ENCODE measurements around the gene GDPD5.

GDPD5 gene

DNA sequence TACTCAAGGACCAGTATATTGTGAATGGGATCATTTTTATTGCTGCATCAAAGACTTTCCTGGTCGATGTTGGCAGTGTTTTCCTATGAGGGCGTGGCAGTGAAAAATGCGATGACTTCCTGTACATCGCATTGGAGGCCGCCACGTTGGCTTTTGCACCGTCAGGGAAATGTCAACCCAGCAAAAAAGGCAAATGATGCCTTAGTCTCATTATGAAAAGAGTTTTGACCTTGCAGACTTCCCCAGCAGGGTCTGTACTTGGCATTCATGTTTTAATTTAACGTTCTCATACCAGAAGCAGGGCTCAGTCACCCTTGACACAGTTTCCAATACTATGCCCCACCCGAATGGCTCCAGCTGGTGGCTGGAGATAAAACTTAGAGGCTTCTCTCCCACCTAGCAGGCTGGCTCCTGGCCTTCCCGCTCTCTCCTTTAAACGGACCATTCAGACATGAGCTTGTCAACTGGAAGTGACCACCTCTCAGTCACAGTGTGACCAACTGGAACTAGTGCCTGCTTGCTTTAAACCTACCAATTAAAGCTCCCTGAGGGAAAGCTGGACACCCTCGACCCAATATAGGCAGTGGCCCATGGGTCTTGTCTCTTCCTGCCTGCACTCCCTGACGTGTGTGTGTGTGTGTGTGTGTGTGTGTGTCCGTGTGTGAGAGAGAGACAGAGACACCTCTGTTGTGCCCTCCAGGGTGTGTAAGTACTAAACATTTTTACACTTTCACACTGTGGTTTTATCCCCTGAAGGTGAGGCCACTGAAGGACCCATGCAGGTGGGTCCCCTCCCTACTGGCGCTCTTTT lies 8.7 kb upstream of the GDPD5 start:
- no peak for DNase-seq

DNA sequence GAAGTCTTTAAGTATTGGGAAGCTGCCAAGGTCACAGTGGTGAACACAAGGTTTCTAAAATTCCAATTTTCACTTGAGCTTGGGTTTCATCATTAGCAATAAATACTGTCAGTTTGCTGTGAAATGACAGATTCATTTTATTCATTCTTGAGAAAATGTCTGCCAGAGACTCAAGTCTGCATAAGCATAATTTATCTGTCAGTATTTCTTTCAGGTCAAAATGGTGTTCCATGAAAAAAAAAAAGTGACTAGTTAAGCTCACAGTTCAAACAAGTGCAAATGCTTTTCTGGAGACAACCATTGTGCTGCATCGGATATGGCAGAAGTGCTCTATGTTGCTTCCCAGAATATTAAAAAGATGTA lies 8.1 kb upstream of the GDPD5 start:
- no peak for DNase-seq

DNA sequence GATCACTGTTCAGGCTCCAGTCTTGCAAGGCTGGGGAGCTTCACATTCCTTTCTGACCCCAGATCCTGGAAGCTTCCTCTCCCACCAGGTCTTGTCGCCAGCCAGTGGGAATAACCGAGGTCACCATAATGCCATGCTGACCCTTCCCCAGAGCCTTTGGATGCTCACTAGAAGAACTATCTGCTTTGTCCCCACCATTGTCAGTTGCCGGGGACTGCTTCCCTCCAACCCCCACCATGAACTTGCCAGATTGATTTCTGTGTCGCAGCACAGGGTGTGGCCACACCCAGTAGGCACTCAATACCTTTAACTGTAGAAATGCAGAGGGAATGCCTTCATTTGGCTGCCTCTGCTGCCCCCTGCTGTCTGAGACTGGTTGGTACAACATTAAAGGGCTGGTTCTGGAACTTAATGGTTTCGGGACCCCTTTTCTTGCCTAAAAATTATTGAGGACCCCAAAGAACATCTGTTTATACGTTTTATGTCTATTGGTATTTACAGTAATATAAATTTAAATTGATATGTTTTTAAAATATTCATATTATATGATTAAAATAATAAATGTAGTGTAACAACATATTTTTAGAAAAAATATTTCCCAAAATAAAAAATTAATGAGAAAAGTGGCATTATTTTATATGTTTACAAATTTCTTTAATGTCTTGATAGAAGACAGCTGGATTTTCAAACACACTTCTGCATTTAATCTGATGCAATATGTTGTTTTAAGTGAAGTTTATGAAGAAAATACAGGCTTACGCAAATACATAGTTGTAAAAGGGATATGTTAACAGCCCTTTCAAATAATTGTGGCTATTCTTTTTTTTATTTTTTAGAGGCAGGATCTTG lies 6.7 kb upstream of the GDPD5 start:
- DNase-seq = no peak

DNA sequence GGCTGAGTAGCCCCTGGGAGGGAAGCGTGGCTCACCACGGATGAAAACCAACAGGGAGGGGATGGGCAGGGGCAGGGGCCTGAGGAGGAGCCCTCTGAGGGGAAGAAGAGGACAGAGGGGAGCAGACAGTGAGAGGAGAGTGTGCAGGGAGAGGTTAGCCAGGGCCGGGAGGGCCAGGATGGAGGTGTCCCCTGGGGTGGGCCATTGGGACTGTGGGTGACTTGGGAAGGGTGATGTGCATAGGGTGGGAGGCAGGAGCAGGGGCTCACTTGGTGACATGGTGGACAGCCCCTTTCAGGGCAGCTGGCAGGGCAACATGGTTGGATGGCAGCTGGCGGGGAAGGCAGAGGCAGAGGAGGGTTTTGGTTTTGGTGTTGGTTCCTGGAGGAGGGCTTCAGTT lies 5.6 kb upstream of the GDPD5 start:
- no peak for DNase-seq

DNA sequence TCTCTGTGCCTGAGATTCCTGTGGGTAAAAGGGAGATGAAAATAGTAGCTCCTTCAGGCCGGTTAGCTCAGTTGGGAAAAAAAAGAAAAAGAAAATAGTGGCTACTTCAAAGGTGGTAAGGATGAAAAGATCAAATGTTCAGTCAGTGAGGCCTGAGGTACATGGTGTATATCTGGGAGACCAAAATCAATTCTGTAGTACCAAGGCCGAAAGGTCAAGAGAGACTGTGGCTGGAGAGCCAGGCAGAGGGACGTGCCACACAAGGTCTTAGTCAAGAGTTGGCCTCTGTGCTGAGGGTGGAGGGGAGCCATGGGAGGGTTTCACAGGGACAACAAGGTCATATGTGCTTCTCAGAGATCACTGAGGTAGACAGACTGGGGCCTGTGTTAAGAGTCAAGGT lies 4.8 kb upstream of the GDPD5 start:
- no peak for DNase-seq

DNA sequence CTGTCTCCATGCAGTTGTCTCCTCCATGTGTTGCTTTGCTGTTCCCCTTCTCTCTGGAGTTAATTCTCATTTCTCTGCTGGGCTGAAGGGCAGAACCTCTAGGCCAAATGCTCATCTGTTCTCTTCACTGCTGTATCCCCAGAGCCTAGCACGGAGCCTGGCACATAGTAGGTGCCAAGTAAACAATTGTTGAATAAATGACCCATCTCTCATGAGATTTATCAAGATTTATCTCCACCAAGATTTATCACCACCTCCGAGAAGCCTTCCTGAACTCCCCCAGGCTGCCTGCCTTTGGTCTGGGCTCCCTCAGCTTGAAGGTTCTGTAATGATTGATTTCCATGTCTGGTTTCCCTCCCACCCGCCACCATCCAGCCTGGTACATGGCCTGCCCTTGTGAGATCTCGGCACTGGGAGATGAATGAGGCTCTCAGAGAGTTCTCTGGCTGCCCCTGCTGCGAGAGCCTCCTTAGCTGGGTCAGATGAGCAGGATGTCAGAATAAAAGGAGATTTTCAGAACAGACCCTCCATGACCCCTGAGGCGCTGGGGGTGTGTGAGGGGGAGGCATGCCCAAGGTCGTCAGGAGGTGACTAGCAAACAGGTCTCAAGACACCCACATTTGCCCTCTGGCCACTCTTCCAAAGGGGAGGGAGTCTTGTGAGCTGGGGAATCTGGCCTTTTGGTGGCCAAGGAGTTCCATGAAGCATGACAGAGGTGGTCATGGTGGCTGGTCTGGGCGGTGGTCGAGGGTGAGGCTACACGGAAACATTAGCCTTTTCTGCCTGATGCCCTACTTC lies 2.4 kb upstream of the GDPD5 start:
- DNase-seq = no peak

DNA sequence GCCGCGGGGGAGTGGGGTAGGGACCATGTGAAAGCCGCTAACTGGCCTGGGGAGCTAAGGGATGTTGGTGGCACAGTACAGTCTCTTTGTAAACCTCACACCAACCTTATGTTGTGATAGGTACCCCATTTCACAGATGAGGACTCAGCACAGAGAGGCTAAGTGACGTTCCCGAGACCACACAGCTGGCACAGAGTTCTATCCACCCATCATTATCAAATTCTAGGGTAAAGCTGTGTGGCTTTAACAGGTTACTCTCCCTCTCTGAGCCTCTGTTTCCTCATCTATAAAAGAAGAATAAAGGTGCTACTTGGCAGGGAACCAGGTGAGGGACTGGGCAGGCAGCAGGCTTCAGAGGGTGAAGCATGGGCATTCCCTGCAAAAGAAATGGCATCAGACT lies 1.4 kb upstream of the GDPD5 start:
- no peak for DNase-seq

DNA sequence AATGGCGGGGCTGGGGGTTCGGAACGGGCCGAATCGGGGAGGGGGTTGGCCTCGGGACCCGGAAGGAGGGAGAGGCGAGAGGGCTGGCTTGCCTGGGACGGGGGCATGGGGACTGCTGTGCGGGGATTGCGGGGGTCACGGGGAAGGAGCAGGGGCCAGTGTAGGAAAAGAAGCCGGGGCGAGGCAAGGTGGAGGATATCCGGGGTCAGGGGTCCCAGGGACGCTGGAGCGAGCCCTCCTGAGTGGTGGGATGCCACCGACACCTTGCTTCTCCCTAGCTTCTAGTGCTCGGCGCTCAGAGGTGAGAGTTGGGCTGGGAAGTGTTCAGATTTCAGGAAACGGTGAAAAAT lies 426 bp upstream of the GDPD5 start:
- DNase-seq = no peak

DNA sequence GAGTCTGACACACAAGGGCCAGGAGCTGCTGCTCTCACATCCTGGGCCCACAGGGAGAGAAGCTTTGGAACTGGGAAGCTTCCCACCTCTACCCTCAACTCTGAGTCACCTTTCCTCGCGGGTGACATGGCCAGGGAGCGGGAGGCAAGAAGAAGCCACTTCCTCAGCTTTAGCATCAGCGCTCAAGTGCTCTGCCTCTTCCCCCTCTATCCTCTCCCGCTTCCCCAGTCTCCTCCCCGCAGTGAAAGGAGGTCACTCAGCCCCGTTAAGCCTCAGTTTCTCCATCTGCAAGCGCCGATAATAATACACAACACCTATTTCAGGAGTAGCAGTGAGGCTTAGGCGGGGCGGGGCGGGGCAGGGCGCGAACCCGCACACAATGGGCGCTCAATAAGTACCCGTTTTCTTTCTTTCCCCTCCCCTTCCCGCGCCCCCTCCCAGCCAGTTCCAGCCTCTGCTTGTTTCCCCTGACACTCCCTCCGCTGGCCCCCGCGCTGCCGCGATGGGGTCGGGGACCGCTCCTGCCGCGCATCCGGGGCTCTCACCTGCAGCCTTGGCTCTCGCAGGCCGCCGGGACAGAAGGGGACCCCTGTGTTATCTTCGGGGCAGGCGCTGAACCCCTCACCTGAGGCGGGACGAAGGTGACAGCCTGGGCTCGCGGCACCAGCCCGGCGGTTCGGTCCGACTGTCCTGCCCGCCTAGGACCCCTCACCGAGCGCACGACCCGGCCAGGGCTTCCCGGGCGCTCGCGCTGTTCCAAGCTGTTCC lies 892 bp downstream of the GDPD5 start:
- no peak for DNase-seq

DNA sequence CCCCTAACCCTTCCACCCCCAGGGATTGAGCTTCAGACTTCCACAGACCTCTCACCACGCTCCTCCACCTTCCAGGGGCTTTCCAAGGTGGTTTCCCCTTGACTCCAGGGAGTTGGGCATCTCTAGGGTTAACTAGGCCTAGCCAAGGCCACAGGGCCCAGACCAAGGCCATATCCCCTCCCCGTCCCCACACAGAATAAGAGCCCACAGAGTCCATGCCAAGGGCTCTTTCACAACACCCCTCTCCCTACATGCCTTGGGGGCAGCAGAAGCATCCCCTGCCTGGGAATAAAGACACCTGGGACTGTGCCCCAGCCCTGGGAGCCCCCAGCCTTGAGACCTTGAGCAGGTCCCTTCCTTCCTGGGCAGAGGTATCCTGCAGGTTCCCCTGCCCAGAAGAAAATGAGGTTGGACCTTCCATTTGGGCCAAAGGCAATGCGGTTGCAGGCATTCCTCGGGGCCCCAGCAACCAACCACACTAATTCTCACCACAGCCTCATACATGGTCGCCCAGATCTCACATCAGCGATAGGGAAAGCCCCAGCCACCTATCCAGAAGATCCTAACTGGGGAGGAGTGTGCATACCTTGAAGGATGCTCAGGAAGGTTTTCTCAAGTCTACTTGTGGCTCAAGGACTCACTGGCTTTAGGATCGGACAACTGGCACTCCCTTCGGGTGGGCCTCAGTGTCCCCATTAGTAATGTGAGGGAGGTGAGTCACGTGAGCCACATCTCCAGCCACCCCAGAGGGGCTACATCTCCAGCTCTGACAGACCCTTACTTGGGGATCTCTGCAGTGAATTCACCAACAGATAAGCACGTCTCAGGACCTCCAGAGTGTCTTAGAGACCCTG lies 1.7 kb downstream of the GDPD5 start:
- DNase-seq = no peak

DNA sequence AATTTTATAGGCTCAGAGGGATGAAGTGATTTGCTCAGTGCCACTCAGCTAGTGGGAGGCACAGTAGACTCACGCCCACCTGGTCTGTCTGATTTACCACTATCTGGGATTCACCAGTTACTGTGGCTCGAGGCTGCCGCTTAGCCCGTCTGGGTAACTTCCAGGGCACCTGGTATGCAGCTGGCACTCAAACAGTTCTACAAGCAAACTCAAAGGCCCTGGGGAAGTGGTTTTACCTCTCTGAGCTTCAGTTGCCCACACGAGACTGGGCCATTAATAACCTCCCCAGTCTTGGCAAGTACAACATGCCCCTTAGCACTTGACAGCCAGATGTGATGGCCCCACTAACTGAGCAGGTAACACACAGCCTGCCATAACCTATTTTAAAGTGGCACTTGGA lies 2.6 kb downstream of the GDPD5 start:
- no peak for DNase-seq

DNA sequence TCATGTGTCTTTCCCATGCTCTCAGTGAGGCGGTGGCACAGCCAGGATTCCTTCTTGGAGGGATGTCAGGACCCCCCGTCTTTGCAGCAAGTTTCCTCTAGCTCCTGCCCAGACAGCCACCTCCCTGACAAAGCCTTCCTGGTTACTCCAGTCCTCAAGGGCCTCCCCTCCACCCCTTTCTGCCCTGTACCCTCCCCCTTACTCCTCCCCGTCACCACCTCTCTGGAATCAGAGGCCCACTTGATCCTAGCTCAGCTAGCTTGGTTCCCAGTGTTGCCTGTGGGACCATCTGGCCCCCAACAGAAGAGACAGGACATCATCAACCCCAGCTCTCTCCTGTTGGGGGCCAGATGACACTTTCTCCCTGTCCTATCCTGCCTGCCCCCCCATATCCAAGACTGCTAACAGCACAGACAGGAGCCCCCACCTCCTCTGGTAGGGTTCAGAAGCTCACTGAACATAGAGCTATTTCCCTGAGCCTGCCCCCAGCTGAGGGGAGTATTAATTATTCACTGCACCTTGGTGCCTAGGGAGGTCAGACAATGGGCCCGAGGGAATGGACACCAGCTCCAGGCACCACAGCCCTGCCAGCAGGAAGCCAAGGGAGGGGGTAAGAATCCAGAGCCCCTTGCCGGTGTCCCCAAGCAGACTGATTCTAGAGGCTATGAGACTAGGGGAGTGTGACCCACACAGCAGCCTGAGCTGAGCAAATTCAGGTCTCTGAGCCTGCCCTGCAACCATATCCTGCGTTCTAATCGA lies 3.3 kb downstream of the GDPD5 start:
- no peak for DNase-seq

DNA sequence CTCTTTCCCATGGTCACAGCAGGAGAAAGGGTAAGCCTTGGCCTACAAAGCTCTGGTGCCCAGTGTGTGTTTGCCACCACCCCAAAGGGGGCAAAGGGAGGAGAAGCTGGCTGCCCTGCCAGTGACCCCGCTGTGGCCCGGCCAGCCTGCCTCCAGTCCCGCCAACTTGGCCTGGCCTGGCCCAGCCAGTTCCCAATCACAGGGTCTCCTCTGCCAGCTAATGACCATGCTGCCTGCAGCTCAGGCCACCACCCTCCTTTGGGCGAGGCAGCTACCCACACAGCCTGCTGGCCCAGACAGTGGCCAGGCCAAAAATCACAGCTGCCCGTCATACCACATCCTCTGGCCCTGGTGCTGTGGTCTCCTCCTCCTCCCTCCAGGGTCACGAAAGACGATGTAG lies 5.1 kb downstream of the GDPD5 start:
- no peak for DNase-seq

DNA sequence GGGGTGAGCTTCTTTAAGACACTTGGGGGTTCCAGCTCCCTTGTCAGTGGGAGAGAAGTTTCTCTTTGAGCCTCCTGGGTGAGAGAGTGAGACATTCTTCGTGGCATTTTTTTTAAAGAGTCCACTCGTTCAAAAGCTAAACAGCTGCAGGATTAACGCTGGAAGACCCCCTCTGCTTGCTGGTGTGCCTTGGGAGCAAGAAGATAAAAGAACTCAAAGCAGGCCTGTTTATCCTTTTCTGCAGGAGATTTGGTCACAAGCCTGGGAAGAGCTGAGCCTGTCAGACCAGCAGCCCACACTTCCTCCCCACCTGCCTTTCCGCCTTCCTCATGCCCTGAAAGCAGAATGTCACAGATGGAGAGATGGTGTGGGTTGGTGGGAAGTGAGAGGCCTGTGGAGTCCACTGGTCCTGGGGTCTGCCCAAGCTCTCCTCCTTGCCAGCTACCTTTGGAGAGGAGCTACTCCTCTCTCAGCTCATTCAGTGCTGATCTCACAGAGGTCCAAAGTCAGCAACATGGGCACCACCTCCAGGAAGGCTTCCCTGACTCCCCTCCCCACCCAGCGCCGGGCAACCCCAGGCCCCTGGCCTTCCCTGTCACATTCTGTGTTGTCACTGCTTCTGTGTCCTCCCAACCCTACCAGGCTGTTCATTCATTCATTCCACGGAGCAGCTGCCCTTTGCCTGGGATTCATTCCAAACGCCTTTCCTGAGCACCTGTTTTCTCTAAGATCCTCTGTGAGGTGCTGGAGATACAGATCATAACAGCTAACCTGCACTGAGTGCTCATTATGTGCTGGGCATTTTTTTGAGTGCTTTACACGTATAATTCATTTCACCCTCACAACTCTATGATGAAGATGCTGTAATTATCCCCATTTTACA lies 6.7 kb downstream of the GDPD5 start:
- DNase-seq = no peak

DNA sequence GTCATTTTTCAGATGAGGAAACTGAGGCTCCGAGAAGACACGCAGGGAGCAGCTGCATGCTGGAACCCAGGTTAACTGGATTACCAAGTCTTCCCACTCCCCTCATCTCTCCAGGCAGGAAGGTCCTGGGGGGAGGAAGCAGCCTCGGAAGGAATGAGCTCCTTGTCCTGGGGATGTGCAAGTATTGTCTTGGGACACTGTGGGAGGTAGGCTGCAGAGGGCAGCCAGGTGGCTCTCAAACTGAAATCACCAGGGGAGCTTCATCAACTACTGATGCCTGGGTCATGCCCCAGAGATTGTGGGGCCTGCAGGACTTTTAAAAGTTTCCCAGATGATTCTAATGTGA lies 7.6 kb downstream of the GDPD5 start:
- no peak for DNase-seq

DNA sequence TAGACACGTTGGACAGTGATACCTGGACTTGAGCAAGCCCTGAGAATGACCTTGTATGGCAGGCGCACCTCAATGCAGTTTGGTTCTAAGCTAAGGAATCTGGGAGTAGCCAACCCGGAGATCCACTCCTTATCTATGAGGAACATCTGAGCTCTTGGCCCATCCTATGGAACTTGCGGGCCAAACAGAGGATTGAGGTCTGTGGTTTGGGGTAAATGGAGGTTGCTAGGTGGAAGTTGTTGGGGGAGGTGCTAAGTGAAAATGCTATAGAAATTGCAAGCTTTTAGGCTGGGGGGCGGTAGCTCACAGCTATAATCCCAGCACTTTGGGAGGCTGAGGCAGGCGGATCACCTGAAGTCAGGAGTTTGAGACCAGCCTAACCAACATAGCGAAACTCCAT lies 8.9 kb downstream of the GDPD5 start:
- DNase-seq = no peak

DNA sequence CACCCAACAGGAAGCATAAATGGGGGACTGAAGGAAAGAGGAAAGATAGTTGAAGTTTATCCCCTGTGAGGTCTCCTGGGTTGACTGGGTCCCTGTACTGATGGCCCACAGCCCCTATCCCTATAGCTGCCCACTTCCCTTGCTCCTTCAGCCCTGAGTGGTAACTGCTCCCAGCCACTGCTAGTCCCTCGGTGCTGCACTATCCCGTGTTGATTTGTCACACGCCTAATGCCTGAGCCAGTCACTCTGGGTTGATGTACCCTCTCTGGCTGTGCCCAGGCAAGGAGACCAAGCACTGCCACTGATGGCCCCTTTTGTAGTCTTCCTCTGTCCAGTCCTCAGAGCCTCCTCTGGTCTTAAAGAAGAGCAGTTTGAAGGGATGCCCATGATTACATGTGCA lies 9.6 kb downstream of the GDPD5 start:
- no peak for DNase-seq

DNA sequence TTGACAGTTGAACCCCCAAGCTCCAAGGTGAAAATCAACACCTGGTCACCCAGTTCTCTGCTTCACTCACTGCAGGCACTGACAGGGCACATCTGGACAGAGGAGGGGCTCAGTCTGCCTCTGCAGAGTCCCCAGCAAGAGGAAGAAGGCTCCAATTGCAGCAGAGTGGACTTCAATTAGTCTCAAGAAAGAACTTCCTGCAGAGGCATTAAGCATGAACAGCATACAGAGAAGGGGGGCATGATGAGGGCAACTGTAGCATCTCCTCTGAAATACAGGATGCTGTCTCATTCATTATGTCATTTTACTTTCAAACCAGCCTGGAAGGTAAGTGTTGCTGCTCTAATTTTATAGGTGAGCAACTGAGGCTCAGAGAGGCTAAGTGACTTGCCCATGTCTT lies 11.1 kb downstream of the GDPD5 start:
- DNase-seq = no peak

DNA sequence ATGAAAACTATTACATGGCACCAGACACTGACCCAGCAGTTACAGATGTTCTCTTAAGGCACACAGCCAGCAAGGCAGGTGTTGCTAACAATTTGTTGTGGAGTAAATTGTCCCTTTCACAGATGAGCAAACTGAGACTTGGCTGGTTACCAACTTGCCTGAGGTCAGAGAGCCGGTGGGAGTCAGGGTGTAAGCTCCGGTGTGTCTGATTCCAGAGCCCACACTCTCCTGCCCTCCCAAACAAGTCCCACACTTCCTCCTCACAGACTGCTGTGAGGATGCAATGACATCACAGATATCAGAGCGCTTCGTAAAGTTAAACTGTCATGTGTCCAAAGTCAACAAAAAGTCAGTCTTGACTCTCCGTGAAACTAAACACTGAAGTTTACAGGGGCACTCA lies 12.5 kb downstream of the GDPD5 start:
- DNase-seq = no peak

DNA sequence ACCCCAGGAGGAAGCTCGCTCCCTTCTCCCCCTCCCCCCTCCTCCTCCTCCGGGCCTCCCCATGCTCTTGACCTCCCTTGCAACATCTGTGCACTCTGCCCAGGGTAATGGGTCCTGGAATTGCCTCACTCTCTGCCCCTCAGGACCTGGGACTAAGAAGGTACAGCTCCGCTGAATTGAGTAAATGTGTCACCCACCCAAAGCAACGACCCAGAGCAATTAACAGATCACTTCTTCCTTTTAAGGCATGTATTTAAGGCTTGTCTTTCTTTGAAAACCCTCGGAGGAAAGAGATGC lies 15.1 kb downstream of the GDPD5 start:
- DNase-seq = no peak

Measured in NCI-H226 (cell line).